ENCODE data around the gene COL1A2. TPM values are rescaled to one million over a fixed set of nuclear protein-coding genes. Genes with fewer than 3 reads are reported as not detected.

COL1A2 gene
- total RNA-seq, 1 experiment from 2014 or later, result 42.1 TPM

GRCh38 chr7:94382746-94383145 lies 11.9 kb upstream of the COL1A2 start:
- H2BK5ac ChIP-seq (ENCODE audit: insufficient read length, low read length), result no peak overlapping the region
- no peak overlapping the region for H4K91ac ChIP-seq (ENCODE audit: insufficient read length, low read depth, low read length)
- no peak for DNase-seq
- no peaks in the 10 kb centered on the region for H3K27me3 ChIP-seq (ENCODE audit: insufficient read depth, low read length)
- H3K9ac ChIP-seq (ENCODE audit: extremely low read depth, insufficient read length, low read length), result no peak overlapping the region
- TF ChIP-seq CTCF (conservative IDR thresholded peaks at IDR 0.05), result no peak
- H4K8ac ChIP-seq (replicated peaks; ENCODE audit: insufficient read length, low read depth, low read length), result no peak overlapping the region
- H2BK15ac ChIP-seq (ENCODE audit: low read depth, low read length), result no peak overlapping the region
- H3K4me2 ChIP-seq (ENCODE audit: insufficient read depth, insufficient read length, low read length), result no peak overlapping the region
- no peak overlapping the region for H3K4me3 Mint-ChIP-seq
- H2AK5ac ChIP-seq (ENCODE audit: insufficient read length, low read length), result no peak overlapping the region
- H3K9me3 ChIP-seq (ENCODE audit: control insufficient read depth, low read depth, low read length), result no peaks in the 10 kb centered on the region
- no peak overlapping the region for H2BK12ac ChIP-seq (ENCODE audit: insufficient read length, low read depth, low read length)
- no peak overlapping the region for H2BK20ac ChIP-seq (ENCODE audit: low read depth, low read length, poor library complexity, severe bottlenecking)
- no peak overlapping the region for H3K18ac ChIP-seq (ENCODE audit: insufficient read length, low read depth, low read length)
- no peak overlapping the region for H3K56ac ChIP-seq (ENCODE audit: insufficient read length, low read depth, low read length)
- H3K27ac Mint-ChIP-seq, result no peak overlapping the region
- H3K27me3 Mint-ChIP-seq (ENCODE audit: low read depth), result no peaks in the 10 kb centered on the region
- H3K23me2 ChIP-seq (ENCODE audit: insufficient read length, low read depth, low read length, poor library complexity, severe bottlenecking), result no peaks in the 10 kb centered on the region
- H3K4ac ChIP-seq (ENCODE audit: low read depth, low read length), result no peak overlapping the region
- no peaks in the 10 kb centered on the region for H4K20me1 ChIP-seq (ENCODE audit: control insufficient read depth, insufficient read depth, insufficient read length)
- no CpG with 5 or more reads among the region's 1 CpG for WGBS (ENCODE audit: extremely low coverage, insufficient read length, low lambda C conversion rate)
- no peaks in the 10 kb centered on the region for H3K36me3 Mint-ChIP-seq (ENCODE audit: insufficient read depth in 1 of 3, low read depth in 3 of 3)
- H3K9me3 Mint-ChIP-seq, result no peaks in the 10 kb centered on the region
- no peak overlapping the region for H3K14ac ChIP-seq (ENCODE audit: insufficient read depth, low read length)
- no peak overlapping the region for H2AFZ ChIP-seq (ENCODE audit: low read length)
- H3K27ac ChIP-seq (ENCODE audit: insufficient read length, low read depth, low read length), result no peak overlapping the region
- H3K4me1 ChIP-seq (ENCODE audit: insufficient read depth, low read length), result peaks cover 7% of the 10 kb centered on the region; the same call in 1 of the 2 replicates
- H2BK120ac ChIP-seq (ENCODE audit: low read depth, low read length, poor library complexity, severe bottlenecking), result no peak overlapping the region
- H3T11ph ChIP-seq (ENCODE audit: low read length), result no peak overlapping the region
- no peaks in the 10 kb centered on the region for H3K79me2 ChIP-seq (ENCODE audit: insufficient read depth, low read length)
- no peaks in the 10 kb centered on the region for H3K79me1 ChIP-seq (ENCODE audit: insufficient read depth, low read depth, low read length, poor library complexity, severe bottlenecking)
- peaks cover 9 to 10% of the 10 kb centered on the region in 2 experiments for H3K4me1 Mint-ChIP-seq
- H4K5ac ChIP-seq (ENCODE audit: insufficient read length, low read depth, low read length), result no peak overlapping the region
- H3K23ac ChIP-seq (ENCODE audit: insufficient read length, low read depth, low read length), result no peak overlapping the region

Data from H9 (cell line).